Measurements from ENCODE around the gene IL31RA.
"Not testable (repeated sequence)": the region's sequence is repeated elsewhere in the genome, so short reads cannot be mapped to it uniquely, and the experiment has no call there.

The IL31RA gene

DNA sequence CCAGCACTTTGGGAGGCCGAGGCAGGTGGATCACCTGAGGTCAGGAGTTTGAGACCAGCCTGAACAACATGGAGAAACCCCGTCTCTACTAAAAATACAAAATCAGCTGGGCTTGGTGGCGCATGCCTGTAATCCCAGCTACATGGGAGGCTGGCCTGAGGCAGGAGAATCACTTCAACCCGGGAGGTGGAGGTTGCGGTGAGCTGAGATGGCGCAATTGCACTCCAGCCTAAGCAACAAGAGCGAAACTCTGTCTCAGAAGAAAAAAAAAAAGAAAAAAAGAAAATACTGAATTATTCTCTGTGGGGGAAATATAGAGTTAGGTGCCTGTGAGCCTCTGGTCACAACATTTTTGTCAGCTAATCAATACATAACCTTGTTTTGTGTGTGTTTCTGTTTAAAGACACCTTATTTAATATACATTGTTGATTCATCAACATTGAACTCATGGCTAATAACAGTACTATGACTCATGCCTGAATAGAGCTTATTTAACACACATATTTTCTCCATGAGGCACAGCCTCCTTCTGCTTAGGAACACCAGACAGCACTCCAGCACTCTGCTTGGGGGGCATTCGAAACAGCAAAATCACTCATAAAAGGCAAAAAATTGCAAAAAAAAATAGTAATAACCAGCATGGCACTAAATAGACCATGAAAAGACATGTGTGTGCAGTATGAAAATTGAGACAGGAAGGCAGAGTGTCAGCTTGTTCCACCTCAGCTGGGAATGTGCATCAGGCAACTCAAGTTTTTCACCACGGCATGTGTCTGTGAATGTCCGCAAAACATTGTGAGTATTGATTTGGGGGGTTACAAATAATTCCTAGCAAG is at the start of gene IL31RA:
IL31RA (plus strand) TSS at position 519 of the 836 bp plus-strand sequence; CDS start at position 733, 214 bp downstream.
- DNase-seq = no peak

DNA sequence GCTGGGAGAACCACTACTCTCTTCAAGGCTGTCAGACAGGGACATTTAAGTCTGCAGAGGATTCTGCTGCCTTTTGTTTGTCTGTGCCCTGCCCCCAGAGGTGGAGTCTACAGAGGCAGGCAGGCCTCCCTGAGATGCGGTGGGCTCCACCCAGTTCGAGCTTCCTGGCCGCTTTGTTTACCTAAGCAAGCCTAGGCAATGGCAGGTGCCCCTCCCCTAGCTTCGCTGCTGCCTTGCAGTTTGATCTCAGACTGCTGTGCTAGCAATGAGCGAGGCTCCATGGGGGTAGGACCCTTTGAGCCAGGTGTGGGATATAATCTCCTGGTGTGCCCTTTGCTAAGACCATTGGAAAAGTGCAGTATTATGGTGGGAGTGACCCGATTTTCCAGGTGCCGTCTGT is 42.3 kb upstream of the IL31RA start:
- DNase-seq = not testable (repeated sequence)

GRCh38 chr5:55815939-55816338 is 35.2 kb upstream of the IL31RA start:
- DNase-seq = not testable (repeated sequence)

- no peak for DNase-seq
Observed at GRCh38 chr5:55816342-55816741, 34.8 kb upstream of the IL31RA start.

DNA sequence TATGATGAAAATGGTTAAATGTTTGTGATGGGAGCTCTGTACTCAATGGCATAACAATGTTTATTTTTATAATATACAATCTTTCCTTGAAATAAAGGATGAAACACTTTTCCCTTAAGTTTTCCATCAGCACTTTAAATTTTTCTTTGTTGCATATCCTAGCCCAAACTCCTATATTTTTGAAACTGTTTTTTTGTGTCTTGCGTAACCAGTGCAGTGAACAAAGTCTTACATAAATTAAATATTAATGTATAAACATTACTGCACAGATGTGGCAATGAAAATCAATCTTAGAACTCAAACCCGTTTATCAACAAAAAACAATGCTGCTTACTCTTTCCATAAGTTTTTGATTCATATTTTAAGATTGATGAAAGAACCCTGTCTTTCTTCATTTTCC is 34.1 kb upstream of the IL31RA start:
- DNase-seq = no peak

DNA sequence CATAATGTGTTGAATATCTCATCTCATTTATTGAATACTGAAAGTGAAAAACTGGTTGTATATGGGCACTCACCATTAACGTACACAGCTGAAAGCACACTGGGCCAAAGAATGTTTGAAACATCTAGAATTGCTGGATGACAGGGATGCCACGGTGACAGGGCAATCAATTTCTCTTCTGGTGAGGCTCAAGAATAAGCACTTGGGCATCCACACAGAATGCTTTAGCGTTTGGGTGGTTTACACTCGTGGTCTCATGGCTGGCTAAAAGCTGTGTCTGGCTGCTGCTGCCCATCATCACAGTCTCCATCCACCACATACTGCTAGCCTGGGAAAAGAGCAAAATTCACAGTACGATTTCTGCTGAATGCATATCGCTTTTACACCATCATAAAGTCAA is 30.7 kb upstream of the IL31RA start:
- DNase-seq = no peak

DNA sequence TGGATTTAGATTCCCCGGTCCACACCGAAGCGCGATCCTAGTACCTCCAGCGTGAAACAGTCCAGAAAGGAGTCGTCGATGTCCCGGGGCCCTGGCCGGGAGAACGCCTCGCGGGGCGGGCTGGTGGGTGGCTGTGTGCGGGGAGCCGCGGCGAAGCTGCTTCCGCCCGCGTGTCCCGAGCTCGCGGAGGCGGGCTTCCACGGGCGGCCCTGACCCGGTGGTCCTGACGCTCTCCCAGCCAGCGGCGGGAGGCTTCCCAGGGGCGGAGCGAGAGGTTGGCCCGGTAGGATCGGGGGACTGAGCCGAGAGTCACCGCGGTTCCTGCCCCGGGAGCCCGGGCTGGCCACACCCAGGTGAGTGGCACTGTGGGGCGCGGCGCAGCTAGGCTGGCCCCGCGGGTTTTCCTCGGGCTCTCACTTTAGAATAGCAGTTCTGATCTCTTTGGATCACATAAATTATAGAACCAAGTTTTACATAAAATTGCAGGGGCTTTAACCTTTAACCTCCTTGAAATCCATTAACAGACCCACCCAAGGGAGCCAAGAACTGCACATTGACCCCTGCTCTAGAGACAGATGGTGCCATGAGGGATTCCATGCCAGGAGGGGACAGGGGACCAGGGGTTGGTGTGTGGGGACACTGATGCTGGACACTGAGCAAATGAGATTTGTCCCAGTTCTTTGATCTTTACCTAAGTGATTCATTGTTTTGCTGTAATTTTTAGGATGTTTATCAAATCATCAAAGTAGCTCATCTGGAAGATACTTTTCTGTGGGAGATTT is 29.2 kb upstream of the IL31RA start:
- DNase-seq = no peak

DNA sequence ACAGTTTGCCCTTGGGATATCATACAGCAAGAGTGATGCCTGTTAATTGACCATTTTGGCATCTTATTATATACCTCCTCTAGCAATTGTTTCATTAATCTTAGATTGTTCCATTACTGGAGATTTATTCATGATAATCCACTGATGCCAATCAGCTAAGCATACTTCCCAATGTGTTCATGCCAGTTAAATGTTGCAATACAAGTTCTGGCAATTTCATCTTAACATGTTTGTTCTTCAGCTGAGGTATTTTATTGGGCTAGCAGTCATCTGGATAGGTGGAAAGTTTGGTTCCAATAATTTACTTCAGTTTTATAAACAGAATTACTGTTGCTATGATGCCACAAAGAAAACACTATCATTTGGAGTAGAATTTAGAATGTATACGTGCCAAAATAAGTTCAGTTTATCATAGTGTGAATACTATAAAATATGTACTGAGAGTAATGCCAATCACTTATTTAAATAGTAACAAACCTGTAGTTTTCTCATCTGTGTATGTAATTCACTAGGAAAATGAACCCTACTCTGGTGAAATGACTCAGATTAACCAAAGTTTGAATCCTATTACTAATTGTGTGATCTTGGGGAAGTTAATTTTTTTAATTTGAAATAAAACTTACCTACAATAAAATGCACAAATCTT is 27.9 kb upstream of the IL31RA start:
- DNase-seq = no peak

GRCh38 chr5:55829956-55830355 is 21.2 kb upstream of the IL31RA start:
- no peak for DNase-seq

GRCh38 chr5:55832446-55832845 is 18.7 kb upstream of the IL31RA start:
- no peak for DNase-seq

GRCh38 chr5:55836191-55836590 is 15.0 kb upstream of the IL31RA start:
- no peak for DNase-seq

GRCh38 chr5:55841976-55842375 is 9.2 kb upstream of the IL31RA start:
- DNase-seq = no peak

DNA sequence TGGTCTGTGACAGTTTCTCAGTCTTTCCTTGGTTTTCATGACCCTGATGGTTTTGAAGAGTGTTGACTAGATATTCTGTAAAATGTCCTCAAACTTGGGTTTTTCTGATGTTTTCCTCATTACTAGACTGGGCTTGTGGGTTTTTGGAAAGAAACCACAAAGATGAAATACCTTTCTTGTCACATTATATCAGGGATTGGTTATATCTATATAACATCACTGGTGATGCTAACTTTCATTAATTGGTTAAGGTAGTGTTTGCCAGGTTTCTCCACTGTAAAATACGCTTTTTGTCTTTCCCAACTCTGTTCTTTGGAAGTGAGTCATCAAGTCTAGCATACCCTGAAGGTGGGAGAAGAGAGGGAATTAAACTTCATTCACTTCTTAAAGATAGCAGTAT is 3.3 kb upstream of the IL31RA start:
- no peak for DNase-seq

DNA sequence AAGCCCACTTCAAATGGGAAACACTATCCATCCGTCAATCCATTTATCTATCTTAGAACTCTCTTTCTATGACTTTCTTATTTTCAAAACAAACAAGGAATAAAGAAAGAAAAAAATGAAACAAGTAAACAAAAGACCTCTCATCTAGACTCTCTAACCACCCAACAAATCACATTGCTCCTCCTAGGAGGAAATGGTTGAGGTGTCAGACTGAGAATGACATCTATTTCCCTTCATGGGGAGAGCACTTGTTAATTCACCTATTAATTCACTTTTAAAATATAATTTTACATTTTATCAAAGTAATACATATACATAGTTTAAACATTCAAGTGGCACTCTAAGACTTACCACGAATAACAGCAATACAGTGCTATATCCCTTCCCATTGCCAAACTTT is 2.4 kb upstream of the IL31RA start:
- DNase-seq = no peak

- no peak for DNase-seq
Observed at GRCh38 chr5:55851675-55851979, 470 bp downstream of the IL31RA start.

- DNase-seq = no peak
Observed at GRCh38 chr5:55852503-55852902, 1.3 kb downstream of the IL31RA start.

GRCh38 chr5:55853041-55853670 is 2.0 kb downstream of the IL31RA start:
- DNase-seq = no peak

DNA sequence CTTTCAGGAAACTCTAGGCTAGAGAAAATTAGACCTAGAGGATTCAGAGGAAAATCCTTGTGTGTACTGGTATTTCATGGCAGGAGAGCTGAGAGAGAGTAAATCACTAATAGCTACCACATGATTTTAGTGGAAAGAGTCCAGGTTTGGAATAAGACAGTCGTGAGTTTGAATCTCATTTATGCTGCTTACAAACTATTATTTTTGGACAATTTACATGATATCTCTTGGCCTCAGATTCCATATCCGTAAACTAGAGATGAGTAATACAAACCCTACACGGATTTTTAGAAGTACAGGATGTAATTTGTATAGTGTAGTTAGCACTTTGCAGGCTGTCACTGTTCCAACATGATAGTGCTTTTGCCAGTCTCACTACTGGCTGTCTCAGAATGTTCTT is 2.7 kb downstream of the IL31RA start:
- DNase-seq = no peak

- no peak for DNase-seq
Observed at GRCh38 chr5:55855509-55855908, 4.4 kb downstream of the IL31RA start.

GRCh38 chr5:55856516-55857246 is 5.5 kb downstream of the IL31RA start:
- DNase-seq = no peak

DNA sequence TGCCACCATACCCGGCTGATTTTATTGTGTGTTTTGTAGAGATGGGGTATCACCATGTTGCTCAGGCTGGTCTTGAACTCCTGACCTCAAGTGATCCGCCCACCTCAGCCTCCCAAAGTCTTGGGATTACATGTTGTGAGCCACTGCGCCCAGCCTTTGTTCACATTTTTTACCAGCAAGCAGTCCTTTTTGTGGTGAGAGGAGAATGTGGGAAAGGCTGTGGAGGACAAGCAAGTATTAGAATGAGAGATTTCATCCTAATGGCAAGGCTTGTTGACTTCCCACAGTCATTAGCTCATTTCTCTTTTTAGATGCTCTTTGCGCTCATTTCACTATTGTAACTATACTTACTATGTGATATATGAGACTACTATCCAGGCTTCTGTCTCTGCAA is 6.1 kb downstream of the IL31RA start:
- DNase-seq = no peak

DNA sequence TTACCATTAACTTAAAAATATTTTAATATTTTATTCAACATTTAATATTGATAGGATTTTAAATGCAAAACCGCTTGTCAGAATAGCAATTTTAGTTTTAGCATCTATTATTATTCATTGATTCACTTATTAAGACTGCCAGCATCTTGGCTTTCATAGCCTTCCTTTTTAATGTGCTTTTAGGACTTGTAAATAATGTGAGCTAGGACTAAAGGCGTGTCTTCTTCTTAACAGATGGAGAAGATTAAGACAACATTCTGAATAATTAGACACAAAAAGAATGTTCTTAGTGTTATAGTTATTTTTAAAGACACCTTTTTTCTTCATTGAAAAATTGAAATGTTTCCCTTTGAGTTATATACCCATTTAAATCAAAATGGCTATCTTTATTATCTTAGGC is 6.9 kb downstream of the IL31RA start:
- no peak for DNase-seq

DNA sequence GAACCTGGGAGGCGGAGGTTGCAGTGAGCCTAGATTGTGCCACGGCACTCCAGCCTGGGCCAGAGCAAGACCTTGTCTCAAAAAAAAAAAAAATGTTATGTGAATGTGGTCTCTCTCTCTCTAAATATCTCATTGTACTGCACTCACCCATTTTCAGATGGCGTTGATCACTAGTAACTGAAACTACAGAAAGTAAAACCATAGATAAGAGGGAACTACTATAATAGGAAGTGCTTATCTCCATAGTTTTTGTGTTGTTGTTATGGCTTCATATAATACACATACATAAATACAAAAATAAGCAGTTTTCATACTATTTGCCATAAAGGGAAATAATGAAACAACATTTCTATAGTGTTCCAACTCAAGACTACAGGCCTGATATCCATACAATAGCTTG is 9.1 kb downstream of the IL31RA start:
- no peak for DNase-seq
